WTC11 (cell line): ENCODE data around the gene CNIH3. TPM values are rescaled to one million over a fixed set of nuclear protein-coding genes. Genes with fewer than 3 reads are reported as not detected.
A peak's percentile ranks its signal among the peaks of the same experiment; 100 is the strongest.

ENCODE experiments used
- ATAC-seq: fragments of 200-7000 bp; cut with Tn5 transposase; 2 replicates; pipeline ENCODE4 v1.10.0; 2021; ENCODE audit warnings: mild to moderate bottlenecking, moderate library complexity
- CTCF ChIA-PET: fragments of 300-600 bp; sonication (Branson Sonifier 250); formaldehyde crosslinking; loops from one replicate; lab custom pipeline; 2021; ENCODE audit warnings: antibody characterized with exemption; lab: Charles Lee
- POLR2A ChIA-PET: fragments of 350-600 bp; sonication (Branson Sonifier 250); formaldehyde crosslinking; loops from one replicate; lab custom pipeline; 2021; ENCODE audit warnings: antibody characterized with exemption; lab: Charles Lee
- DNase-seq: peaks from one replicate; pipeline ENCODE4 v3.0.0; 2021; ENCODE audit warnings: low spot score
- H3K27ac Mint-ChIP-seq: 2 replicates; pipeline ENCODE4 v1.8.0; 2021; ENCODE audit warnings: mixed read lengths
- H3K27me3 Mint-ChIP-seq: 2 replicates; pipeline ENCODE4 v1.8.0; 2021; ENCODE audit warnings: low read depth, mild to moderate bottlenecking, moderate library complexity, mixed read lengths
- H3K36me3 Mint-ChIP-seq: 2 replicates; pipeline ENCODE4 v1.8.0; 2021; ENCODE audit warnings: mixed read lengths
- H3K4me1 Mint-ChIP-seq: 2 replicates; pipeline ENCODE4 v1.8.0; 2022; ENCODE audit warnings: mixed read lengths
- H3K4me3 Mint-ChIP-seq: 2 replicates; pipeline ENCODE4 v1.8.0; 2021; ENCODE audit warnings: mild to moderate bottlenecking, moderate library complexity, mixed read lengths
- H3K9me3 Mint-ChIP-seq: 2 replicates; pipeline ENCODE4 v1.8.0; 2021; ENCODE audit warnings: mixed read lengths
- ATF1 ChIP-seq: sonication (generic); formaldehyde crosslinking; IDR thresholded peaks from 2 replicates; pipeline ENCODE4 v1.8.1; 2023; ENCODE audit warnings: mild to moderate bottlenecking, moderate library complexity, missing genetic modification reagents
- CREB1 ChIP-seq: sonication (generic); formaldehyde crosslinking; IDR thresholded peaks from 2 replicates; pipeline ENCODE4 v1.8.0; 2023; ENCODE audit warnings: mild to moderate bottlenecking, missing genetic modification reagents
- ELF4 ChIP-seq: sonication (generic); formaldehyde crosslinking; IDR thresholded peaks from 2 replicates; pipeline ENCODE4 v1.8.1; 2022; ENCODE audit warnings: low read depth, mild to moderate bottlenecking, moderate library complexity, missing genetic modification reagents
- ESRRA ChIP-seq: sonication (generic); formaldehyde crosslinking; IDR thresholded peaks from 2 replicates; pipeline ENCODE4 v1.8.1; 2022; ENCODE audit warnings: mild to moderate bottlenecking, missing genetic modification reagents, borderline replicate concordance
- ETV6 ChIP-seq: sonication (generic); formaldehyde crosslinking; IDR thresholded peaks from 2 replicates; pipeline ENCODE4 v1.8.1; 2022; ENCODE audit warnings: mild to moderate bottlenecking, missing genetic modification reagents
- FOXJ3 ChIP-seq: sonication (generic); formaldehyde crosslinking; IDR thresholded peaks from 2 replicates; pipeline ENCODE4 v1.9.0; 2021; ENCODE audit warnings: missing genetic modification reagents, mild to moderate bottlenecking, borderline replicate concordance
- HMGA2 ChIP-seq: fragments of 250-450 bp; sonication (Bioruptor Pico); IDR thresholded peaks from 2 replicates; pipeline ENCODE4 v1.4.0; 2021; ENCODE audit warnings: mild to moderate bottlenecking, moderate library complexity
- JUN ChIP-seq: sonication (generic); formaldehyde crosslinking; IDR thresholded peaks from 2 replicates; pipeline ENCODE4 v1.8.0; 2023; ENCODE audit warnings: mild to moderate bottlenecking, missing genetic modification reagents
- NR1H2 ChIP-seq: sonication (generic); formaldehyde crosslinking; IDR thresholded peaks from 2 replicates; pipeline ENCODE4 v1.9.0; 2021; ENCODE audit warnings: mild to moderate bottlenecking, moderate library complexity, missing genetic modification reagents
- RELA ChIP-seq: sonication (generic); formaldehyde crosslinking; IDR thresholded peaks from 2 replicates; pipeline ENCODE4 v1.8.1; 2022; ENCODE audit warnings: missing genetic modification reagents, mild to moderate bottlenecking, borderline replicate concordance
- SMAD4 ChIP-seq: sonication (generic); formaldehyde crosslinking; IDR thresholded peaks from 2 replicates; pipeline ENCODE4 v1.8.0; 2022; ENCODE audit warnings: mild to moderate bottlenecking, missing genetic modification reagents
- TEAD4 ChIP-seq: sonication (generic); formaldehyde crosslinking; IDR thresholded peaks from 2 replicates; pipeline ENCODE4 v1.8.0; 2022; ENCODE audit warnings: mild to moderate bottlenecking, missing genetic modification reagents
- ZNF138 ChIP-seq: sonication (generic); formaldehyde crosslinking; conservative IDR thresholded peaks from 2 replicates; pipeline ENCODE4 v1.8.1; 2022; ENCODE audit warnings: mild to moderate bottlenecking, moderate library complexity, missing genetic modification reagents
- ZNF263 ChIP-seq: sonication (generic); formaldehyde crosslinking; IDR thresholded peaks from 2 replicates; pipeline ENCODE4 v1.8.1; 2022; ENCODE audit warnings: low read depth, mild to moderate bottlenecking, moderate library complexity, missing genetic modification reagents
- ZNF423 ChIP-seq: fragments of 250-450 bp; sonication (Bioruptor Pico); IDR thresholded peaks from 2 replicates; pipeline ENCODE4 v2.1.2; 2022; ENCODE audit warnings: mild to moderate bottlenecking, moderate library complexity
- total RNA-seq: library from RNA; stranded (reverse); gene quantifications from 3 replicates; pipeline ENCODE4 v1.2.3, GENCODE V29; 2021
- TF ChIP-seq, protein P1 (sequence below): sonication (generic); formaldehyde crosslinking; IDR thresholded peaks from 2 replicates; pipeline ENCODE4 v1.8.0; 2022; ENCODE audit warnings: mild to moderate bottlenecking, missing genetic modification reagents
- TF ChIP-seq, protein P2 (sequence below): sonication (generic); formaldehyde crosslinking; conservative IDR thresholded peaks from 2 replicates; pipeline ENCODE4 v1.8.1; 2023; ENCODE audit warnings: mild to moderate bottlenecking, low read depth, missing genetic modification reagents, moderate library complexity
- TF ChIP-seq, protein P3 (sequence below): sonication (generic); formaldehyde crosslinking; IDR thresholded peaks from 2 replicates; pipeline ENCODE4 v1.8.0; 2023; ENCODE audit warnings: missing genetic modification reagents, mild to moderate bottlenecking, borderline replicate concordance
- TF ChIP-seq, protein P4 (sequence below): sonication (generic); formaldehyde crosslinking; IDR thresholded peaks from 2 replicates; pipeline ENCODE4 v1.8.0; 2022; ENCODE audit warnings: mild to moderate bottlenecking, missing genetic modification reagents
- TF ChIP-seq, protein P5 (sequence below): sonication (generic); formaldehyde crosslinking; IDR thresholded peaks from 2 replicates; pipeline ENCODE4 v1.8.1; 2022; ENCODE audit warnings: missing genetic modification reagents, borderline replicate concordance
- TF ChIP-seq, protein P6 (sequence below): sonication (generic); formaldehyde crosslinking; IDR thresholded peaks from 2 replicates; pipeline ENCODE4 v1.8.1; 2023; ENCODE audit warnings: mild to moderate bottlenecking, missing genetic modification reagents, moderate library complexity
- TF ChIP-seq, protein P7 (sequence below): fragments of 250-450 bp; sonication (Bioruptor Pico); IDR thresholded peaks from 2 replicates; pipeline ENCODE4 v1.9.0; 2021; ENCODE audit warnings: mild to moderate bottlenecking

CNIH3 gene
- total RNA-seq, 1 experiment from 2014 or later = 8.1 TPM

DNA sequence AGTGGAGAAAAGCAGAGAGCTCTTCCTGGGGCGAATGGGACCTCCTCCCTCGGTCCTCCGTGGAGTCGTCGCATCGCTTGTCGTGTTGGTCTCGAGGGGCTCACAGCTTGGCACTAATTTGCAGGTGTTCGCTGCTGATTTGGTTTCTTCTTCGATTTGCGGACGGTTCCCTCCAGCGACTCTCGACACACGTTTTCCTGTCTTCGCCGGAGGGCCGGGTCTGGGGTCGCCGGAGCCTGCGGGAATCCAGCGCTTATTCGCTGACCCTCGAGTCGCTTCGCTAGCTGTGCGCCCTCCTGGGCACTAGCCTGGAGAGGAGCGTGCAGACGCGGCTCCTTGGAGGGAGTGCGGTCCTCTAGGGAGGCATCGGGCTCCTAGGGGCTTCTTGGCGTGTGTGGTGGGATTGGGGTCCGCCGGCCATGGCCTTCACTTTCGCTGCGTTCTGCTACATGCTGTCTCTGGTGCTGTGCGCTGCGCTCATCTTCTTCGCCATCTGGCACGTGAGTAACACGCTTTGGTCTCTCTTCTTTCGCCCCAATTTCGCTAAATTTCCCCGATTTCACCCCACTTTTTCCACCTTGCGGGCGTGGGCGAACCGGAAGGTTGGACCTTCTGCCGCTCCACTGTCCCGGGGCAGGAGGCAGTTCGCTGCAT lies 766 bp downstream of the CNIH3 start:
- Mint-ChIP-seq H3K36me3 (peaks cover 9% of the 10 kb centered on the region), H3K4me1 (peaks cover 30% of the 10 kb centered on the region), H3K27me3 (peaks cover 85% of the 10 kb centered on the region), H3K9me3 (peaks cover 6% of the 10 kb centered on the region), H3K4me3 (peak overlapping the region; percentile 85), H3K27ac (no peak overlapping the region)
- ChIA-PET CTCF (interaction anchor here (0.7 to 4.2 kb wide), 10 partner anchors 10 to 306 kb away, joined by 3 to 15 read pairs (median 4); no protein-coding TSS in a partner anchor), POLR2A (interaction anchor here (0.8 kb wide), 1 partner anchor 28 kb away, joined by 3 read pairs; no protein-coding TSS in a partner anchor)
- peak; percentile 41 for DNase-seq
- peak; percentile 10 for ATAC-seq
- TF ChIP-seq CREB1 (CRISPR knock-in tag) (0 out of 2 replicates have a peak, but pooled peaks have one; percentile 74), ETV6 (CRISPR knock-in tag) (no peak), ZNF423 (no peak), FOXJ3 (CRISPR knock-in tag) (no peak), ZNF138 (CRISPR knock-in tag) (no peak), NR1H2 (CRISPR knock-in tag) (no peak), ELF4 (CRISPR knock-in tag) (no peak), ATF1 (CRISPR knock-in tag) (no peak), RELA (CRISPR knock-in tag) (no peak), SMAD4 (no peak), ESRRA (0 out of 2 replicates have a peak, but pooled peaks have one; percentile 19), HMGA2 (no peak), JUN (CRISPR knock-in tag) (no peak), ZNF263 (no peak), TEAD4 (CRISPR knock-in tag) (peak; percentile 29; the same call in 1 of the 2 replicates)
- TF ChIP-seq, protein P1, sequence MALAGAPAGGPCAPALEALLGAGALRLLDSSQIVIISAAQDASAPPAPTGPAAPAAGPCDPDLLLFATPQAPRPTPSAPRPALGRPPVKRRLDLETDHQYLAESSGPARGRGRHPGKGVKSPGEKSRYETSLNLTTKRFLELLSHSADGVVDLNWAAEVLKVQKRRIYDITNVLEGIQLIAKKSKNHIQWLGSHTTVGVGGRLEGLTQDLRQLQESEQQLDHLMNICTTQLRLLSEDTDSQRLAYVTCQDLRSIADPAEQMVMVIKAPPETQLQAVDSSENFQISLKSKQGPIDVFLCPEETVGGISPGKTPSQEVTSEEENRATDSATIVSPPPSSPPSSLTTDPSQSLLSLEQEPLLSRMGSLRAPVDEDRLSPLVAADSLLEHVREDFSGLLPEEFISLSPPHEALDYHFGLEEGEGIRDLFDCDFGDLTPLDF (CRISPR knock-in tag) = peak; percentile 44; the same call in 1 of the 2 replicates
- TF ChIP-seq, protein P2, sequence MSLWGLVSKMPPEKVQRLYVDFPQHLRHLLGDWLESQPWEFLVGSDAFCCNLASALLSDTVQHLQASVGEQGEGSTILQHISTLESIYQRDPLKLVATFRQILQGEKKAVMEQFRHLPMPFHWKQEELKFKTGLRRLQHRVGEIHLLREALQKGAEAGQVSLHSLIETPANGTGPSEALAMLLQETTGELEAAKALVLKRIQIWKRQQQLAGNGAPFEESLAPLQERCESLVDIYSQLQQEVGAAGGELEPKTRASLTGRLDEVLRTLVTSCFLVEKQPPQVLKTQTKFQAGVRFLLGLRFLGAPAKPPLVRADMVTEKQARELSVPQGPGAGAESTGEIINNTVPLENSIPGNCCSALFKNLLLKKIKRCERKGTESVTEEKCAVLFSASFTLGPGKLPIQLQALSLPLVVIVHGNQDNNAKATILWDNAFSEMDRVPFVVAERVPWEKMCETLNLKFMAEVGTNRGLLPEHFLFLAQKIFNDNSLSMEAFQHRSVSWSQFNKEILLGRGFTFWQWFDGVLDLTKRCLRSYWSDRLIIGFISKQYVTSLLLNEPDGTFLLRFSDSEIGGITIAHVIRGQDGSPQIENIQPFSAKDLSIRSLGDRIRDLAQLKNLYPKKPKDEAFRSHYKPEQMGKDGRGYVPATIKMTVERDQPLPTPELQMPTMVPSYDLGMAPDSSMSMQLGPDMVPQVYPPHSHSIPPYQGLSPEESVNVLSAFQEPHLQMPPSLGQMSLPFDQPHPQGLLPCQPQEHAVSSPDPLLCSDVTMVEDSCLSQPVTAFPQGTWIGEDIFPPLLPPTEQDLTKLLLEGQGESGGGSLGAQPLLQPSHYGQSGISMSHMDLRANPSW (CRISPR knock-in tag) = no peak
- TF ChIP-seq, protein P3, sequence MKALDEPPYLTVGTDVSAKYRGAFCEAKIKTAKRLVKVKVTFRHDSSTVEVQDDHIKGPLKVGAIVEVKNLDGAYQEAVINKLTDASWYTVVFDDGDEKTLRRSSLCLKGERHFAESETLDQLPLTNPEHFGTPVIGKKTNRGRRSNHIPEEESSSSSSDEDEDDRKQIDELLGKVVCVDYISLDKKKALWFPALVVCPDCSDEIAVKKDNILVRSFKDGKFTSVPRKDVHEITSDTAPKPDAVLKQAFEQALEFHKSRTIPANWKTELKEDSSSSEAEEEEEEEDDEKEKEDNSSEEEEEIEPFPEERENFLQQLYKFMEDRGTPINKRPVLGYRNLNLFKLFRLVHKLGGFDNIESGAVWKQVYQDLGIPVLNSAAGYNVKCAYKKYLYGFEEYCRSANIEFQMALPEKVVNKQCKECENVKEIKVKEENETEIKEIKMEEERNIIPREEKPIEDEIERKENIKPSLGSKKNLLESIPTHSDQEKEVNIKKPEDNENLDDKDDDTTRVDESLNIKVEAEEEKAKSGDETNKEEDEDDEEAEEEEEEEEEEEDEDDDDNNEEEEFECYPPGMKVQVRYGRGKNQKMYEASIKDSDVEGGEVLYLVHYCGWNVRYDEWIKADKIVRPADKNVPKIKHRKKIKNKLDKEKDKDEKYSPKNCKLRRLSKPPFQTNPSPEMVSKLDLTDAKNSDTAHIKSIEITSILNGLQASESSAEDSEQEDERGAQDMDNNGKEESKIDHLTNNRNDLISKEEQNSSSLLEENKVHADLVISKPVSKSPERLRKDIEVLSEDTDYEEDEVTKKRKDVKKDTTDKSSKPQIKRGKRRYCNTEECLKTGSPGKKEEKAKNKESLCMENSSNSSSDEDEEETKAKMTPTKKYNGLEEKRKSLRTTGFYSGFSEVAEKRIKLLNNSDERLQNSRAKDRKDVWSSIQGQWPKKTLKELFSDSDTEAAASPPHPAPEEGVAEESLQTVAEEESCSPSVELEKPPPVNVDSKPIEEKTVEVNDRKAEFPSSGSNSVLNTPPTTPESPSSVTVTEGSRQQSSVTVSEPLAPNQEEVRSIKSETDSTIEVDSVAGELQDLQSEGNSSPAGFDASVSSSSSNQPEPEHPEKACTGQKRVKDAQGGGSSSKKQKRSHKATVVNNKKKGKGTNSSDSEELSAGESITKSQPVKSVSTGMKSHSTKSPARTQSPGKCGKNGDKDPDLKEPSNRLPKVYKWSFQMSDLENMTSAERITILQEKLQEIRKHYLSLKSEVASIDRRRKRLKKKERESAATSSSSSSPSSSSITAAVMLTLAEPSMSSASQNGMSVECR = no peak; the same call in 1 of the 2 replicates
- TF ChIP-seq, protein P4, sequence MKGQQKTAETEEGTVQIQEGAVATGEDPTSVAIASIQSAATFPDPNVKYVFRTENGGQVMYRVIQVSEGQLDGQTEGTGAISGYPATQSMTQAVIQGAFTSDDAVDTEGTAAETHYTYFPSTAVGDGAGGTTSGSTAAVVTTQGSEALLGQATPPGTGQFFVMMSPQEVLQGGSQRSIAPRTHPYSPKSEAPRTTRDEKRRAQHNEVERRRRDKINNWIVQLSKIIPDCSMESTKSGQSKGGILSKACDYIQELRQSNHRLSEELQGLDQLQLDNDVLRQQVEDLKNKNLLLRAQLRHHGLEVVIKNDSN (CRISPR knock-in tag) = peak; percentile 24; the same call in 1 of the 2 replicates
- TF ChIP-seq, protein P5, sequence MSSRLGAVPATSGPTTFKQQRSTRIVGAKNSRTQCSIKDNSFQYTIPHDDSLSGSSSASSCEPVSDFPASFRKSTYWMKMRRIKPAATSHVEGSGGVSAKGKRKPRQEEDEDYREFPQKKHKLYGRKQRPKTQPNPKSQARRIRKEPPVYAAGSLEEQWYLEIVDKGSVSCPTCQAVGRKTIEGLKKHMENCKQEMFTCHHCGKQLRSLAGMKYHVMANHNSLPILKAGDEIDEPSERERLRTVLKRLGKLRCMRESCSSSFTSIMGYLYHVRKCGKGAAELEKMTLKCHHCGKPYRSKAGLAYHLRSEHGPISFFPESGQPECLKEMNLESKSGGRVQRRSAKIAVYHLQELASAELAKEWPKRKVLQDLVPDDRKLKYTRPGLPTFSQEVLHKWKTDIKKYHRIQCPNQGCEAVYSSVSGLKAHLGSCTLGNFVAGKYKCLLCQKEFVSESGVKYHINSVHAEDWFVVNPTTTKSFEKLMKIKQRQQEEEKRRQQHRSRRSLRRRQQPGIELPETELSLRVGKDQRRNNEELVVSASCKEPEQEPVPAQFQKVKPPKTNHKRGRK (CRISPR knock-in tag) = no peak
- TF ChIP-seq, protein P6, sequence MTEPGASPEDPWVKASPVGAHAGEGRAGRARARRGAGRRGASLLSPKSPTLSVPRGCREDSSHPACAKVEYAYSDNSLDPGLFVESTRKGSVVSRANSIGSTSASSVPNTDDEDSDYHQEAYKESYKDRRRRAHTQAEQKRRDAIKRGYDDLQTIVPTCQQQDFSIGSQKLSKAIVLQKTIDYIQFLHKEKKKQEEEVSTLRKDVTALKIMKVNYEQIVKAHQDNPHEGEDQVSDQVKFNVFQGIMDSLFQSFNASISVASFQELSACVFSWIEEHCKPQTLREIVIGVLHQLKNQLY (CRISPR knock-in tag) = no peak
- TF ChIP-seq, protein P7, sequence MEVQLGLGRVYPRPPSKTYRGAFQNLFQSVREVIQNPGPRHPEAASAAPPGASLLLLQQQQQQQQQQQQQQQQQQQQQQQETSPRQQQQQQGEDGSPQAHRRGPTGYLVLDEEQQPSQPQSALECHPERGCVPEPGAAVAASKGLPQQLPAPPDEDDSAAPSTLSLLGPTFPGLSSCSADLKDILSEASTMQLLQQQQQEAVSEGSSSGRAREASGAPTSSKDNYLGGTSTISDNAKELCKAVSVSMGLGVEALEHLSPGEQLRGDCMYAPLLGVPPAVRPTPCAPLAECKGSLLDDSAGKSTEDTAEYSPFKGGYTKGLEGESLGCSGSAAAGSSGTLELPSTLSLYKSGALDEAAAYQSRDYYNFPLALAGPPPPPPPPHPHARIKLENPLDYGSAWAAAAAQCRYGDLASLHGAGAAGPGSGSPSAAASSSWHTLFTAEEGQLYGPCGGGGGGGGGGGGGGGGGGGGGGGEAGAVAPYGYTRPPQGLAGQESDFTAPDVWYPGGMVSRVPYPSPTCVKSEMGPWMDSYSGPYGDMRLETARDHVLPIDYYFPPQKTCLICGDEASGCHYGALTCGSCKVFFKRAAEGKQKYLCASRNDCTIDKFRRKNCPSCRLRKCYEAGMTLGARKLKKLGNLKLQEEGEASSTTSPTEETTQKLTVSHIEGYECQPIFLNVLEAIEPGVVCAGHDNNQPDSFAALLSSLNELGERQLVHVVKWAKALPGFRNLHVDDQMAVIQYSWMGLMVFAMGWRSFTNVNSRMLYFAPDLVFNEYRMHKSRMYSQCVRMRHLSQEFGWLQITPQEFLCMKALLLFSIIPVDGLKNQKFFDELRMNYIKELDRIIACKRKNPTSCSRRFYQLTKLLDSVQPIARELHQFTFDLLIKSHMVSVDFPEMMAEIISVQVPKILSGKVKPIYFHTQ (CRISPR knock-in tag) = no peak
